KOPT-K1 (cell line): ENCODE data around the gene UNC5B.

ENCODE experiments used
- H3K27ac ChIP-seq: fragments of 200-600 bp; sonication (generic); 2 replicates; pipeline ENCODE4 v1.5.1; 2016; ENCODE audit warnings: antibody characterized with exemption, mild to moderate bottlenecking, low read depth, low read length; ENCODE audit not compliant: poor library complexity, severe bottlenecking
- H3K36me3 ChIP-seq: fragments of 200-600 bp; sonication (generic); 2 replicates; pipeline ENCODE4 v1.5.1; 2017; ENCODE audit warnings: antibody characterized with exemption, mild to moderate bottlenecking, low read length, moderate library complexity; ENCODE audit not compliant: insufficient read depth
- H3K9me3 ChIP-seq: fragments of 200-600 bp; sonication (generic); 2 replicates; pipeline ENCODE4 v1.5.1; 2017; ENCODE audit warnings: antibody characterized with exemption, low read length, mild to moderate bottlenecking; ENCODE audit not compliant: insufficient read depth, poor library complexity, severe bottlenecking

UNC5B gene

GRCh38 chr10:71212318-71213126, at the start of gene UNC5B:
Gene UNC5B, plus strand, starts transcription at chr10:71212570. Its CDS starts 416 bp downstream, at chr10:71212986.
- Histone ChIP-seq H3K36me3 (no peaks in the 10 kb centered on the region), H3K27ac (no peak within 1 kb of the TSS), H3K9me3 (no peaks in the 10 kb centered on the region)

GRCh38 chr10:71173466-71173865, 38.9 kb upstream of the UNC5B start:
- Histone ChIP-seq H3K36me3 (no peaks in the 10 kb centered on the region), H3K27ac (no peak overlapping the region), H3K9me3 (no peaks in the 10 kb centered on the region)

GRCh38 chr10:71176661-71177060, 35.7 kb upstream of the UNC5B start:
- Histone ChIP-seq H3K36me3 (no peaks in the 10 kb centered on the region), H3K9me3 (no peaks in the 10 kb centered on the region)

GRCh38 chr10:71177651-71178199, 34.6 kb upstream of the UNC5B start:
- H3K36me3 ChIP-seq = no peaks in the 10 kb centered on the region
- H3K27ac ChIP-seq = no peak overlapping the region
- no peaks in the 10 kb centered on the region for H3K9me3 ChIP-seq

More at GRCh38 chr10:71176661-71177060, 35.7 kb upstream of the UNC5B start:
- H3K27ac ChIP-seq = no peak overlapping the region

GRCh38 chr10:71178880-71179279, 33.5 kb upstream of the UNC5B start:
- H3K27ac ChIP-seq = no peak overlapping the region
- no peaks in the 10 kb centered on the region for H3K36me3 ChIP-seq
- no peaks in the 10 kb centered on the region for H3K9me3 ChIP-seq

GRCh38 chr10:71179382-71179781, 33.0 kb upstream of the UNC5B start:
- H3K27ac ChIP-seq = no peak overlapping the region
- H3K36me3 ChIP-seq = no peaks in the 10 kb centered on the region
- H3K9me3 ChIP-seq = no peaks in the 10 kb centered on the region

- Histone ChIP-seq H3K27ac (no peak overlapping the region), H3K9me3 (no peaks in the 10 kb centered on the region), H3K36me3 (no peaks in the 10 kb centered on the region)
Observed at GRCh38 chr10:71184421-71184820, 27.9 kb upstream of the UNC5B start.

GRCh38 chr10:71185209-71185608, 27.2 kb upstream of the UNC5B start:
- no peaks in the 10 kb centered on the region for H3K36me3 ChIP-seq

GRCh38 chr10:71187197-71187596, 25.2 kb upstream of the UNC5B start:
- Histone ChIP-seq H3K9me3 (no peaks in the 10 kb centered on the region), H3K27ac (no peak overlapping the region), H3K36me3 (no peaks in the 10 kb centered on the region)

More at GRCh38 chr10:71185209-71185608, 27.2 kb upstream of the UNC5B start:
- H3K9me3 ChIP-seq = no peaks in the 10 kb centered on the region
- H3K27ac ChIP-seq = no peak overlapping the region

- H3K27ac ChIP-seq = no peak overlapping the region
- no peaks in the 10 kb centered on the region for H3K36me3 ChIP-seq
Observed at GRCh38 chr10:71187600-71187999, 24.8 kb upstream of the UNC5B start.

GRCh38 chr10:71188201-71188600, 24.2 kb upstream of the UNC5B start:
- H3K9me3 ChIP-seq = no peaks in the 10 kb centered on the region
- H3K36me3 ChIP-seq = no peaks in the 10 kb centered on the region
- H3K27ac ChIP-seq = no peak overlapping the region

More at GRCh38 chr10:71187600-71187999, 24.8 kb upstream of the UNC5B start:
- H3K9me3 ChIP-seq = no peaks in the 10 kb centered on the region

- Histone ChIP-seq H3K36me3 (no peaks in the 10 kb centered on the region), H3K27ac (no peak overlapping the region), H3K9me3 (no peaks in the 10 kb centered on the region)
Observed at GRCh38 chr10:71191019-71191418, 21.4 kb upstream of the UNC5B start.

- Histone ChIP-seq H3K36me3 (no peaks in the 10 kb centered on the region), H3K9me3 (no peaks in the 10 kb centered on the region), H3K27ac (no peak overlapping the region)
Observed at GRCh38 chr10:71191551-71192076, 20.8 kb upstream of the UNC5B start.

- Histone ChIP-seq H3K9me3 (peaks cover 19% of the 10 kb centered on the region), H3K36me3 (no peaks in the 10 kb centered on the region), H3K27ac (no peak overlapping the region)
Observed at GRCh38 chr10:71193516-71193915, 18.9 kb upstream of the UNC5B start.

GRCh38 chr10:71197955-71198354, 14.4 kb upstream of the UNC5B start:
- no peak overlapping the region for H3K27ac ChIP-seq

More at GRCh38 chr10:71197955-71198354, 14.4 kb upstream of the UNC5B start:
- H3K36me3 ChIP-seq = no peaks in the 10 kb centered on the region
- peaks cover 24% of the 10 kb centered on the region for H3K9me3 ChIP-seq
